GM23248 (cell line): ENCODE measurements around the gene EMC8.

ENCODE experiments used
- EZH2 ChIP-seq: fragments of 200-600 bp; sonication (generic); IDR thresholded peaks from 2 replicates; pipeline ENCODE4 v1.6.1; 2018; ENCODE audit warnings: antibody characterized with exemption, mild to moderate bottlenecking; ENCODE audit not compliant: insufficient read depth, poor library complexity, severe bottlenecking
- EZH2phosphoT487 ChIP-seq: fragments of 200-600 bp; sonication (generic); IDR thresholded peaks from 2 replicates; pipeline ENCODE4 v1.6.1; 2018; ENCODE audit warnings: antibody characterized with exemption, moderate library complexity, mild to moderate bottlenecking, low read depth; ENCODE audit not compliant: insufficient read depth

DNA sequence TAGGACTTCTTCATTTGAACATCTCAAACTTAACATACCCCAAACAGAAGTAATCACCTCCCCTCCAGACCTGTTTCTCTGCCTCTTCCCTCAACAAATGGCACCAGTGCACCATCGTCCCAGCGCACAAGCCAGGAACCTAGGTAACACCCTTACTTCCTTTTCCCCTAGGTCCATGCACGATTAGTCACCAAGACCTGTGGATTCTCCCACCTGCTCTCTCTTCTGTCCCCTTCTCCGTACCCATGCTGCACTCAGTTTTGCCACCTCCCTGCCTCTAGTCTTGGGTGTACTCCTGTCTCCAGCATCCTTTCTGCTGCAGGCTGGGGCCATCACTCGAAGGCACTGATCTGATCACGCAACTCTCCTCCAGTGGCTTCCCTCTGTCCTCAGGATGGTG, 3.2 kb downstream of the EMC8 start:
- TF ChIP-seq EZH2phosphoT487 (no peak), EZH2 (no peak)
